HFF-Myc (cell line): ENCODE data around the gene LSM6.

Experiments used
- DNase-seq: peaks from one replicate; pipeline ENCODE4 v3.0.0-alpha.2; 2011; ENCODE audit warnings: low read depth; ENCODE audit errors: extremely low read depth
- H3K4me3 ChIP-seq: replicated peaks from 2 replicates; pipeline ENCODE4 v1.5.1; 2011; ENCODE audit warnings: low read depth, mild to moderate bottlenecking, control low read depth, low read length
- TF ChIP-seq, protein P1 (sequence below): IDR thresholded peaks from 2 replicates; pipeline ENCODE4 v1.5.1; 2012; ENCODE audit warnings: mild to moderate bottlenecking, low read depth, low read length, control low read depth; ENCODE audit errors: missing control alignments

LSM6 gene

GRCh38 chr4:146175541-146176453 lies at the start of gene LSM6:
LSM6 (plus strand) TSS chr4:146175718; CDS start chr4:146182922, 7,204 bp downstream.
- TF ChIP-seq, protein P1, sequence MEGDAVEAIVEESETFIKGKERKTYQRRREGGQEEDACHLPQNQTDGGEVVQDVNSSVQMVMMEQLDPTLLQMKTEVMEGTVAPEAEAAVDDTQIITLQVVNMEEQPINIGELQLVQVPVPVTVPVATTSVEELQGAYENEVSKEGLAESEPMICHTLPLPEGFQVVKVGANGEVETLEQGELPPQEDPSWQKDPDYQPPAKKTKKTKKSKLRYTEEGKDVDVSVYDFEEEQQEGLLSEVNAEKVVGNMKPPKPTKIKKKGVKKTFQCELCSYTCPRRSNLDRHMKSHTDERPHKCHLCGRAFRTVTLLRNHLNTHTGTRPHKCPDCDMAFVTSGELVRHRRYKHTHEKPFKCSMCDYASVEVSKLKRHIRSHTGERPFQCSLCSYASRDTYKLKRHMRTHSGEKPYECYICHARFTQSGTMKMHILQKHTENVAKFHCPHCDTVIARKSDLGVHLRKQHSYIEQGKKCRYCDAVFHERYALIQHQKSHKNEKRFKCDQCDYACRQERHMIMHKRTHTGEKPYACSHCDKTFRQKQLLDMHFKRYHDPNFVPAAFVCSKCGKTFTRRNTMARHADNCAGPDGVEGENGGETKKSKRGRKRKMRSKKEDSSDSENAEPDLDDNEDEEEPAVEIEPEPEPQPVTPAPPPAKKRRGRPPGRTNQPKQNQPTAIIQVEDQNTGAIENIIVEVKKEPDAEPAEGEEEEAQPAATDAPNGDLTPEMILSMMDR, result no peak
- DNase-seq, result peak; percentile 56
- peak within 1 kb of the TSS; percentile 68 for H3K4me3 ChIP-seq

DNA sequence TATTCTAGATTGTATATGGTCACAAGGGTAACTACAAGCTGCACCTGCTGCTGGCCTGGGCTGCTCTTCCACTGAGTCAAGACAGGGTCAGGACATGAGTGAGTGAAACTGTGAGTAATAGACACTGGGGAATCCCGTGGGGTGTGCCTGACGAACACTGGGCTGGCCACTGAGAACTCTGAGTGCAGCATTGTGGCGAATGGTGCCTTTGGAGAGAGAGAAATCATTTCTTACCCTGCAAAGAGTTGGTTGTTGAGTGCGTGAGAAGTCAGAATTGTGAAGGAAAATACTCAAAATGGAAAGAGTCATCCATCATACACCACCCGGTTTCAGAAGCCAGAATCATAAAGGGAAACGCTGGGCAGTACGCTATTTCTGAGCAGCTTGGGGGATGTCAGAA lies 43.1 kb upstream of the LSM6 start:
- TF ChIP-seq, protein P1, result no peak
- no peak for DNase-seq
- no peak overlapping the region for H3K4me3 ChIP-seq

DNA sequence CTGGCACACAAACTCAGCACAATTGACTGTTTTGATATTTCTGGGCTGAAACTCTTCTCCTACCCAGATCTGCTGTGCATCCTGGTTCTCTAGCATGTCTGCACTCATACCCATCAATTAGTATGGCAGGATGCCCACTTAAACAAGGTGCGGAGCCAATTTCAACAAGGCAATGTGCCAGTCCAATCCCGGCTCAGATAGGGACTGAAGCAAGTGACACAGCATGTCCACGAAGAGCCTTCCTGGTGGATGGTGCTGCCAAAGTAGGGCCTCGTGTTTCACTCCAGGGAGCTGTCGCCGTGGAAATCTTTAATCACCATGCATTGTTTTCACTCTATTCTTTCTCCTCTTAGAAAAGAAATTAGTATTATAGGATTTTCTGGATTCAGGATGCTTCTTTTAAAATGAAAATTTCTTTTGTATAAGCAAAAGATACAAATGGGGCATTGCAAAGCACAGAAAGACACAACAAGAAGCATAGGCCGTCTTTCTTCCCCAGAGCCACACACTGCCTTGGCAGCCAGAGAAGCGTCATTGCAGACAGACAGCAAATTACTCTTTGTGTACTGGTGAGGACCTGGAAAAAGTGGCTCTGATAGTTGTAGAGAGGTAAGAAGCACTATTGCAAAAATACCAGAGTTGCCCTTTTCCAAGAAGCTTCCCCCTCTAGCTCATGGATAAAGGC lies 40.6 kb upstream of the LSM6 start:
- DNase-seq, result no peak
- TF ChIP-seq, protein P1, result no peak
- H3K4me3 ChIP-seq, result no peak overlapping the region

GRCh38 chr4:146135941-146136340 lies 39.6 kb upstream of the LSM6 start:
- no peak overlapping the region for H3K4me3 ChIP-seq
- TF ChIP-seq, protein P1, result no peak
- no peak for DNase-seq

DNA sequence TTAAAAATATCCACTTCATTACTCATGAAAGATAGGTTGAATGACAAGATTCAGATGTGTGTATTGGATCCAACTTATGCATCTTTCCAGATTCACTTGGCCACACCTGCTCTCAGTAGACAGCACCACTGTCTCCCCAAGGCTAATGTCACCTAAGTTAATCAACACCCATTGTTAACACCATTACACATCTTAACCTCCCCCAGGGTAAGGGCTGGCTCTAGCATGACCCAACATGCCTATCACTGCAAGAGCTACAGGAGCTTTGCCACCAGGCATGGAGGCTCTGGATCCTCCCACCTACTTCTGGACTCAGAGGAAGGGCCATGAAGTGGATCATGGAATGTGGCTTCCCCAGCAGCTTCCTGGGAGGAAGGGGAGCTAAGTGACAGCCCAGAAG lies 32.8 kb upstream of the LSM6 start:
- no peak for DNase-seq
- no peak overlapping the region for H3K4me3 ChIP-seq
- TF ChIP-seq, protein P1, result no peak

DNA sequence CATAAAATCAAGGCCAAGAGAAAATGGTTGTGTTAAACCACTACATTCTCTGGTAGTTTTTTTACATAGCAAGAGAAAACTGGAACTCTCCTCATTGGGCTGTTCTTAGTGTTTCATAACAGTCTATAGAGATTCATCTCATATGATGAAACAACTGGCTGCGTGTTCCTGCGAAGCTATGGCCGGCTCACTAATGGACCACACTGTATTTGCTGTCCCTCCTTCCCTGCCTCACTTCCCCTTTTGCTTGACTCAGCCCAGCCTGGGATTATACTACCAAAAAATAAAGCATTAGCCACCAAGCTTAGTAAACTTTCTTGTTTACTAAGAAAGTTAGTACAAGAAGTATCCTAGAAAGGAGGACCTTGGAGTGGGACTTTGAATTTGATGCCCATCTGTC lies 31.6 kb upstream of the LSM6 start:
- TF ChIP-seq, protein P1, result no peak
- DNase-seq, result no peak
- H3K4me3 ChIP-seq, result no peak overlapping the region
